ENCODE results near the gene IL2RA. TPM values are rescaled to one million over a fixed set of nuclear protein-coding genes. Genes with fewer than 3 reads are reported as not detected.

The IL2RA gene
- total RNA-seq, 1 donor from 2014 or later: 2.9 TPM

- no peaks in the 10 kb centered on the region for H3K36me3 ChIP-seq
- ATAC-seq: no peak
- intact Hi-C loops (cut with DNase I): no loop called here
- H3K27ac ChIP-seq: no peak overlapping the region
- no peak overlapping the region for H3K4me3 ChIP-seq
- H3K4me1 ChIP-seq: peaks cover 39% of the 10 kb centered on the region
- no peak for DNase-seq
- H3K27me3 ChIP-seq (ENCODE audit: low read depth): no peaks in the 10 kb centered on the region
- no peak for TF ChIP-seq CTCF (IDR thresholded peaks at IDR 0.05)
- H3K9me3 ChIP-seq: no peaks in the 10 kb centered on the region
Measured at GRCh38 chr10:6047847-6048246, 14.3 kb downstream of the IL2RA start.

- no peak for ATAC-seq
- intact Hi-C loops (cut with DNase I): no loop called here
Measured at GRCh38 chr10:6046773-6047611, 15.2 kb downstream of the IL2RA start.

GRCh38 chr10:6045878-6046772 lies 16.0 kb downstream of the IL2RA start:
- Histone ChIP-seq H3K4me1 (peaks cover 21% of the 10 kb centered on the region), H3K27ac (no peak overlapping the region), H3K27me3 (ENCODE audit: low read depth) (no peaks in the 10 kb centered on the region), H3K4me3 (no peak overlapping the region), H3K36me3 (no peaks in the 10 kb centered on the region), H3K9me3 (no peaks in the 10 kb centered on the region)
- intact Hi-C loops (cut with DNase I): no loop called here
- no peak for TF ChIP-seq CTCF (IDR thresholded peaks at IDR 0.05)
- no peak for DNase-seq
- no peak for ATAC-seq

More at GRCh38 chr10:6046773-6047611, 15.2 kb downstream of the IL2RA start:
- H3K4me3 ChIP-seq: no peak overlapping the region
- DNase-seq: no peak
- peaks cover 30% of the 10 kb centered on the region for H3K4me1 ChIP-seq
- no peaks in the 10 kb centered on the region for H3K9me3 ChIP-seq
- no peak overlapping the region for H3K27ac ChIP-seq
- H3K27me3 ChIP-seq (ENCODE audit: low read depth): no peaks in the 10 kb centered on the region
- no peaks in the 10 kb centered on the region for H3K36me3 ChIP-seq
- TF ChIP-seq CTCF (IDR thresholded peaks at IDR 0.05): no peak

- Histone ChIP-seq H3K27me3 (ENCODE audit: low read depth) (no peaks in the 10 kb centered on the region), H3K4me1 (peaks cover 14% of the 10 kb centered on the region), H3K36me3 (no peaks in the 10 kb centered on the region), H3K27ac (no peak overlapping the region), H3K9me3 (no peaks in the 10 kb centered on the region), H3K4me3 (no peak overlapping the region)
- DNase-seq: no peak
- ATAC-seq: no peak
- intact Hi-C loops (cut with DNase I): no loop called here
- no peak for TF ChIP-seq CTCF (IDR thresholded peaks at IDR 0.05)
Measured at GRCh38 chr10:6045314-6045848, 16.8 kb downstream of the IL2RA start.

GRCh38 chr10:6044751-6045313 lies 17.3 kb downstream of the IL2RA start:
- intact Hi-C loops (cut with DNase I): no loop called here
- H3K4me3 ChIP-seq: no peak overlapping the region
- DNase-seq: no peak
- H3K27me3 ChIP-seq (ENCODE audit: low read depth): no peaks in the 10 kb centered on the region
- H3K4me1 ChIP-seq: peaks cover 9% of the 10 kb centered on the region
- no peak for TF ChIP-seq CTCF (IDR thresholded peaks at IDR 0.05)
- no peak for ATAC-seq
- H3K27ac ChIP-seq: no peak overlapping the region
- H3K9me3 ChIP-seq: no peaks in the 10 kb centered on the region
- H3K36me3 ChIP-seq: no peaks in the 10 kb centered on the region

All from lower lobe of right lung (tissue), 2 donors.